Activated gamma-delta T cell (primary cell): ENCODE data around the gene CDH16.

Experiments
- DNase-seq: peaks from one replicate; lab custom pipeline; 2025; lab: John Stamatoyannopoulos, UW

CDH16 gene

DNA sequence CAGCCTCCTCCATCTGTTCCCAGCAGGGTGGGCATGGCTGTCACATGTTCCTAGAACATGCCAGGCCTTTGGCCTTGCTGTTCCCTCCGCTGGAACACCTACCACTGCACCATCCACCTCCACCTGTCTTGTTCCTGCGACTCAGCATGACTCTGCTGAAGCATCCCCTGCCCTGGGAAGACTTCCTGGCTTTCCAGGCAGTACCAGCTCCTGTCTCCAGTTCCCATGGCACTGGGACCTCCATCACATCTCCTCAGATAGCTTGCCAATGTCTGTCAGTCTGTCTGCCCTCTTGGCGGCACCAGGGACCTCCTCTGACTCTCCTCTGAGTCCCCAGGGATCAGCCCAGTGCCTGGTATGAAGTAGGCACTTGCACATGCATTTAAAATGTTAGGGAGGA is 22.7 kb downstream of the CDH16 start:
- DNase-seq = no peak

DNA sequence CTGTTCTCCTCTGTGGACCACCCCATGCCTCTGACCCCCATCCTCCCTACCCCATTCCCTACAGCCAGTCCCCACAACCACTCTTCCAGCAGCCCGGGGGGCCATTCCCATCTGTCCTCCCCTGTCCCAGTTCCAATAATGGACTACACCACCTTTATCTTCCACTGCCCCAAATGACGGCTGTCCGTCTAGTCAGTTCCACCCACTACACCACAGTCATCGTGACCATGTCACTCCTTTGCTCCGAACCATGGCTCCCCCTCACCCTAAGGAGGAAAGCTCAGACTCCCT is 23.1 kb downstream of the CDH16 start:
- no peak for DNase-seq

DNA sequence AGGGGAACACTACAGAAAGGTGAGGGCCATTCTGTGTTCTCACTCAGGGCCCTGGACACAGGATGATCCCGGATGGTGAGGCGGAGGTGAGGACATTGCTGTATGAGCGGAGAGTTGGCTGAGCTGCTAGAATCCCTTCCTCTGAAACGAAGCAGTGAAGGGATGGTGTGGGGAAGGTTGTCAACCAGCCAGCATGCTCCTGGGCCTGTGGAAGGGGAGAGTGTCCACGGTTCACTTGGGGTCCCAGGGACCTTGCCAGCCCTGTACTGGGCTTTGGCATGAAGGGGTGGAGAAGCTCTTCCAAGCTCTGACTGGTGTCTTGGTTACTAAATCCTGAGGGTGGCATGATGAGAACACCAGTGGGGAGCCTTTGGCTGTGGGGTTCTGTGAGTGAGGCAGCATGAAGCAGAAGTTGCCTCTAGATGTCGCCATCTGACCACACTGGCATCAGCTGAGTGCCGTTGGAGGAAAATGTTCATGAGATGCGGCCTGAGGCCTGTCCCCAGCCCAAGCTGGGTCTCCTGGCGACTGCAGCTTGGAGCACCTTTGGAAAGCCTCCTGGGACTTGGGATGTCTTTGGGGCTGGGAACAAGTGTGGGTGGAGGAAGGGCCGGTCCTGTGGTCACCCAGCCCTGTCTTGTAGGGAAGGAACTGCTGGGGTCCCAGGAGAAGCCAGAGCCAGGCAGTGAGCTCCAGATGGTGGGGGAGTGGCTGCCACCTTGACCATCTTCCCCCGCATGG is 23.6 kb downstream of the CDH16 start:
- no peak for DNase-seq

DNA sequence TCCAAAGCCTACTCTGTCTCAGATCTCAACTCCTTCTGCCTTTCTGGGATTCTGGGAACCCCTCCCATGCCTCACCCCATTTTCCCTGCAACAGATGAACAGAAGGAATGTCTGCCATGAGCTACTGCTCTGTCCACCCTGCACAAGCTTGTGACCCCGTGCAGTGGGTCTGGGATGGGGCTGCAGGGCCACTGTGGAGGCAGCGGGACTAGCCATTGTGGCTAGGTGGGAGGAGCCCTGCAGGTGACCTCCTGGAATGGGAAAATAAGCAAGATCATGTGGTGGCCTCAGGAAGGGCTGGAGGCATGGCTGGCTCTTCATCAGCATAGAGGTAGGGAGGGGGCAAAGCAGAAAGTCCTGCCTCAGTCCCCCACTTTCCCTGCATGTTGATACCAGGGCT is 24.6 kb downstream of the CDH16 start:
- no peak for DNase-seq

DNA sequence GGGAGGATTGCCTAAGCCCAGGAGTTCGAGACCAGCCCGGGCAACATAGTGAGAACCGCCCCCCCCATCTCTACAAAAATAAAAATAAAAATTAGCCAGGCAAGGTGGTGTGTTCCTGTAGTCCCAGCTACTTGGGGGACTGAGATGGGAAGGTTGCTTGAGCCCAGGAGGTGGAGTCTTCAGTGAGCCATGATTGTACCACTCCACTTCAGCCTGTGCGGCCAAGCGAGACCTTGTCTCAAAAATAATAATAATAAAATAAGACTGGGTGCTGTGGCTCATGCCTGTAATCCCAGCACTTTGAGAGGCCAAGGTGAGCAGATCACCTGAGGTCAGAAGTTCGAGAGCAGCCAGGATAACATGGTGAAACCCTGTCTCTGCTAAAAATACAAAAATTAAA is 26.9 kb downstream of the CDH16 start:
- DNase-seq = no peak

DNA sequence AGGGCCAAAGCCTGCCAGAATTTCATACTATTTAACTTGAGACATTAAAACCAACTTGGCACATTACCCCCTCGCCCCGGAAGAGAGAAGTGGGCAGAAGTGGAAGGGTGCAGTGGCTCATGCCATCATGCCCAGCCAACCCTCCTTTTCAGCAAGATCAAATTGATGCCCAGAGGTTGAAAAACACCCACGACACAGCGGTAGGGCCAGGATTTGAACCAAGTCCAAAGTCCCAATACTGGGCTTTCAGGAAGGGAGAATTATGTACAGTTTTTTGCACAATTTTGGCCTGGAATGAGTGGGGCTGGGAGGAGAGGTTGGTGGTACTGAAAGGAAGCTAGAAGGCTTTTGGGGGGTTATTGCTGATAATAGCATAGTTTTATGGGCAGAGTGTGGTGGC is 27.3 kb downstream of the CDH16 start:
- no peak for DNase-seq

DNA sequence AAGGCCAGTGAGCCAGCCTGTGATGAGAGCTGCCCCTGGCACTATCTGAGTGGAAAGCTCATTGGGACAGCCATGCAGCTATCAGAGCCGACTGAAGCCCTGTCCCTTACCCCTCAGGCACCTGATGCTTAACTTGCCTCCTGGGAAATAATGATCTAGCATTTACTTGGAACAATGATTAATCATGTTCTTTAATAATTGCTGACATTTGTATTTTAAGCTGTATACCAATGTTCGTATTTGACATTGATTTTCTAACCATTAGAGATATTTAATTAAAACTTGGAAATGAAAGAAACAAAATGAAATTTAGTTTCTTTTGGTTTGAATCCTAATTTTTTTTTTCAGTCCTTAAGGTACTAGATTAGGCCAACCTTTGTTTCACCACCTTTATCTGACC is 27.9 kb downstream of the CDH16 start:
- DNase-seq = no peak

DNA sequence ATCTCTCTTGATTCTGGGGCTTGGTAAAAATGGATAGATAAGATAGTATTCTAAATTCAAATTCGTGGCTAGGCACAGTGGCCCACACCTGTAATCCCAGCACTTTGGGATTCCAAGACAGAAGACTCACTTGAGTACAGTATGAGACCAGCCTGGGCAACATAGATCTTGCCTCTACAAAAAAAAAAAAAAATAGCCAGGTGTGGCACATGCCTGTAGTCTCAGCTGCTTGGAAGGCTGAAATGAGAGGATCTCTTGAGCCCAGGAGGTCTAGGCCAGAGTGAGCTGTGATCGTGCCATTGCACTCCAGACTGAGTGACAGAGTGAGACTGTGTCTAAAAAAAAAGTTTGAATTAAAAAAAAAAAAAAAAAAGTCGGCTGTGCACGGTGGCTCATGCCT is 29.1 kb downstream of the CDH16 start:
- DNase-seq = no peak

DNA sequence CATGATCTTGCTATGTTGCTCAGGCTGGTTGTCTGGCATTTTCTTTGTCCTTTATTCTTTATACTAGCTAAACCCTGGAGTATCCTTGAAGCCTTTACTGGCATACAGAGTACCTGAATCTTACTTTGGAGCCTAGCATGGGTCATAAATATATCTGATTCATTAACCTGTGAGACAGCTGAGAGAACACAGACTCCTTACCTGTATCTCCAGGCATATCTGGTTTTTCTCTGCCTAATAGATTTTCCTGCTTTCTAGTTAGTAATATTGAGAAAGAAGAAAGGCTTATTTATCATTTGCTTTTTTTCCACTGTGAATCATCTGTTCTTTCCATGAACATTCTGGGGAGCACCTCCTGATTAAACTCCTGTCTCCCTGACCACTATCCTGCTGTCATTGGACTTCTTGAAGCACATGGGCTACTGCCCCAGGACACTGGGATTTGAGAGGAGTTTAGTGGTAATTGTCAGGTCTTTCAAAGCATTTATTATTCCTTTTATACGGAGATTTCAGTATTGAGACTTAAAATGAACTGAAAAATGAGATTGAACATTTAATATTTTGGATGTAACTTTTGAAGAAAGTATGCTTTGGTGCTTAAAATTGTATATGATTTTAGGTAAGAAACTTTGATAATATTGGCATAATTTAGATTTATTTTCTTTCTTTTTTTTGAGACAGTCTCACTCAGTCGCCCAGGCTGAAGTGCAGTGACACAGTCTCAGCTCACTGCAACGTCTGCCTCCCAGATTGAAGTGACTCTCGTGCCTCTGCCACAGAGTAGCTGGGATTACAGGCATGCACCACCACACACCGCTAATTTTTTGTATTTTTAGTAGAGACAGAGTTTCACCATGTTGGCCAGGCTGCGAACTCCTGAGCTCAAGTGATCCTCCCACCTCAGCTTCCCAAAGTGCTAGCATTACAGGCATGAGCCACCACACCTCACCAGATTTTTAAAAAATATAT is 29.8 kb downstream of the CDH16 start:
- no peak for DNase-seq

DNA sequence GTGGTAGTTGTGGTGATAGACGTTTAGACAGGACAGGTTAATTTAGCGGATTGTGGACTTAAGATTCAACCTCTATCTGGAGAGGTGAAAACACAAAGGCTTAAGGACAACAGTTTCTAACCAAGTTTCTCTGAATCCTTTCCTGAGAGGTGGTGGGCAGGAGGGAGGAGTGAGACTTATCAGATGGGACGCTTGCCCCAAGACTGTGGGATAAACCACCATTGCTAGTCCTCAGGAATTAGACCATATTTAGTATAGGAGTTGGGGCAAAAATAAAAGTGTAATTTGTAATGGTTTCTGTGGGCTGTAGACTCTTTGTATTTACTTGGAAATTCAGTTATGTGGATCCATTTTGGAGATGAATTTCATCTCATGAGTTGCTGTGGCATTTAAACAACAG is 31.8 kb downstream of the CDH16 start:
- DNase-seq = no peak

DNA sequence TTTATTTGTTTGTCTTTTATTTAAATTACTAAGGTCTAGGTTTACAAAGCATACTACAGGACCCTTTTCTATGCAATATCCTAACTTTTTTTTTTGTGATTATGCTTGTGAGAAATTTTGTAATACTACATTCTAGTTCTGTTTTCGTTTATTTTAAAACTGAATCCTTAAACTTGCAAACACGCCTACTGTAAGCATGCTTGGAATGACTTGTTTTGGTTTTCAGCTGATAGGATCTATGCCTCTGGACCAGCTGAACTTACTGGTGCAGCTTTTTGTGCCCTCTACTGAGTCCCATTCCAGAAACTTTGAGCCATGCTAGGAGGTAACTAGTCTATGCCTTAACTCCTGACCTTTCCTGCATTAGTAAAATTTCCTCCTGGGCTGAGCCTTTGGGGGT is 32.4 kb downstream of the CDH16 start:
- DNase-seq = no peak

DNA sequence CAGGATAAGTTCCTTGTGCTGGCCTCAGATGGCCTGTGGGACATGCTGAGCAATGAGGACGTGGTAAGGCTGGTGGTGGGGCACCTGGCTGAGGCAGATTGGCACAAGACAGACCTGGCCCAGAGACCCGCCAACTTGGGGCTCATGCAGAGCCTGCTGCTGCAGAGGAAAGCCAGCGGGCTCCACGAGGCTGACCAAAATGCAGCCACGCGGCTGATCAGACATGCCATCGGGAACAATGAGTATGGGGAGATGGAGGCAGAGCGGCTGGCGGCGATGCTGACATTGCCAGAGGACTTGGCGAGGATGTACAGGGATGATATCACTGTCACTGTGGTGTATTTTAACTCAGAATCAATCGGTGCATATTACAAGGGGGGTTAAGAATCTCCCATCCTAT is 33.2 kb downstream of the CDH16 start:
- DNase-seq = no peak

DNA sequence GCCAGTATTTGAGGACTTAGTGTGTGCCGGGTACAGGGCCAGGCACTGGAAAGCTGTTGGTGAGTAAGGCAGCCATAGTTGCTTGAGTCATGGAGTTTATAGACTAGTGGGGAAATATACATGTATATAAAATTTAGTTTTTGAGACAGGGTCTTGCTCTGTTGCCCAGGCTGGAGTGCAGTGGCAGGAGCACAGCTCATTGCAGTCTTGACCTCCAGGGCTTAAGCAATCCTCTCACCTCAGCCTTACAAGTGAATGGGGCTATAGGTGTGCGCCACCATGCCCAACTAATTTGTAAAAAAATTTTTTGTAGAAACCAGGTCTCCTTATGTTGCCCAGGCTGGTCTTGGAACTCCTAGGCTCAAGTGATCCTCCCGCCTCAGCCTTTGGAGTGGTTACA is 36.0 kb downstream of the CDH16 start:
- DNase-seq = no peak

DNA sequence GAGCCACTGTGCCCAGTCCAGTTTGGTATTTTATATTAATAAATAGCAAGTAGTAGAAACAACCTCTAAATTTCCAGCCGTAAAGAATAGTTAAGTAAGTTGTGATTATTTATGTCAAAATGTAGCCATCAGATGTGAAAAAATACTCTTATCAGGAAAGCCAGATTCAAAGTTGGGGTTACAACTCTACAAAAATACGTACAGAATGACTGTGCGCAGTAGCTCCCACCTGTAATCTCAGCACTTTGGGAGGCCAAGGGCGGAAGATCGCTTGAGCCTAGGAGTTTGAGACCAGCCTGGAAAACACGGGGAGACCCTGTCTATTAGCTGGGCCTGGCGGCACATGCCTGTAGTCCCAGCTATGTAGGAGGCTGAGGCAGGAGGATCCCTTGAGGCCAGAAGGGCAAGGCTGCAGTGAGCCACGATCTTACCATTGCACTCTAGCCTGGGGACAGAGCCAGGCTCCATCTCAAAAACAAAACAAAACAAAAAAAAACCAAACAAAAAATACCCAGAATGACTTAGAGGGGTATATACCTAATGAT is 36.6 kb downstream of the CDH16 start:
- no peak for DNase-seq

DNA sequence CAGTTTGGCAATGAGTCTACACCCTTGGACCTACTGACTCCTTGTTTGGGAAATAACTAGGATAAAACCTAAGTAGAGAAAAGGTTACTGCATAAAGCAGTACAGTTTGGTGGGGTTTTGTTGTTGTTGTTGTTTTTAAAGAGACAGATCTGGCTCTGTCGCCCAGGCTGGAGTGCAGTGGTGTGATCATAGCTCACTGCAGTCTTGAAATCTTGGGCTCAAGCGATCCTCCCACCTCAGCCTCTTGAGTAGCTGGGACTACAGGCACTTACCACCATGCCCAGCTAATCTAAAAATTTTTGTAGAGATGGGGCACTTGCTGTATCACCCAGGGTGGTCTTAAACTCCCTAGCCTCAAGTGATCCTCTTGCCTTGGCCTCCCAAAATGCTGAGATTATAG is 37.1 kb downstream of the CDH16 start:
- no peak for DNase-seq

DNA sequence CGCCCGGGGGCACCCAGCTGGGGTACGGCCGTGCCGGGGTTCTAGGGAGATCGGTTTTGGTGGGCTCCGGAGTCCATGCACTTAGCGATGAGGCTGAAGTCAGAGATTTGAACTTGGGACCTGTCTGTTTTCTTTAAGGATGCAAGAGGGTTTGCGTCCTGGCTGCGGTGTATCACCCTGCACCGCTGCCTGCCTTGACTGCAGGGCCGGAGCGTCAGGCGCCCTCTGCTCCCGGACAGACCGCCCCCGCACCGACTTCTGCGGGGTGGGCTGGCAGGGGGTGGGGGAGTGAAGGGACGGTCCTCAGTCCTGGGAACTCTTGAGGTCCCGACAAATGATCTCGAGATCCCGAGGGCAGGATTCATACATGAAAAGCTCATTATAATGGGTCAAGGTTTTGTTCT is 37.7 kb downstream of the CDH16 start:
- no peak for DNase-seq

DNA sequence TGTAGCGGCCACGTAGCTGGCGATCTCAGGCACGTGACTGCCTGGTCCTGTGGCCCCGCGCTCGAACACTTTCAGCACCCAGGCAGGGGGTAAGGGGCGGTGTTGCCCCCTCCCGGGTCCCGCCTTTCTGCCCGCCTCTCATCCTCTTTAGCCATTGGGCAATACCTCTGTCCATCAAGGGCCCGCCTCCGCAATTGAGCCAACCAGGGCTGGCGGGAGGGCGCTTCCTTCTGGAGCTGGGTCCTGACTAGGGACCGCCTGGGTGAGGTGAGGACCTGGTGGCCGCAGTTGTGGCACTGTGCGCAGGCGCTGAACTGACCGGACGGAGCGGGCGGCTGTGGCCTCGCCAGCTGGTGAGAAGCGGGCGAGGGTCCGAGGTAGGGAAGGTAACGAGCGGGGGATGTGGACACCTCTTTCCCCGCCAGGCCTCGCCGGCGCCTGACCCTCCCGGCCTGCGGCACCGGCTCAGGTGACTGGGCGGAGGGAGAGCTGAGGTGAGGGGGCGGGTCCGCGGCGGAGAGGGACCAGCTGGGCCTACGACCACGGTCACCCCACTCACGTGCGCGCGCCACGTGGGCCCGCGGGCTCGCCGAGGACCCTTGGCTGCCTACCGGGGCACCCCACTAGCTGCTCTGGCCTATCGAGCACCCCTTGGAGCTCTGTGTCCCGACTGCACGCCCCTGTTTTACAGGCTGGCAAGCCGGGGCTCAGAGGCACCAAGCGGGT is 38.2 kb downstream of the CDH16 start, which contains the start of gene PDP2:
Gene PDP2, plus strand, starts transcription at position 228 of the 726 bp plus-strand sequence. CDS start 3,770 bp downstream, outside the sequence.
- DNase-seq = peak; percentile 64

DNA sequence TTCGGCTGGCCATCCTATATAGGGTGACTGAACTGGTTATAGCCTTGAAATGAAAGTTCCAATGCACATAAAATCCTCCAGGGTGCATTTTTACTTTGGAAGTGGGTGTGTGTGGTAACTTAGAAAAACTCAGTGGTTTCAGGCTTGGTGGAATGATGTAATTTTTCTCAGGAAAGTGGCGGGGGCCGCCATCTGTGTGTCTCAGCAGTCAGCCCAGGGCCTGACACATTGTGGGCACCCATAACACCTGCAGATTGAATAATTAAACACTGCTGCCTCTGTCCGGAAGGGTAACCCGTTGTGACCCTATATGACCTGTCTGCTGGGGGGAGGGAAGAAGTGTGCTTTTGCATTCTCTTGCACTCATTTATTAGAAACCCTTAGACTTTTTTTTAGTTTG is 40.6 kb downstream of the CDH16 start:
- DNase-seq = no peak

DNA sequence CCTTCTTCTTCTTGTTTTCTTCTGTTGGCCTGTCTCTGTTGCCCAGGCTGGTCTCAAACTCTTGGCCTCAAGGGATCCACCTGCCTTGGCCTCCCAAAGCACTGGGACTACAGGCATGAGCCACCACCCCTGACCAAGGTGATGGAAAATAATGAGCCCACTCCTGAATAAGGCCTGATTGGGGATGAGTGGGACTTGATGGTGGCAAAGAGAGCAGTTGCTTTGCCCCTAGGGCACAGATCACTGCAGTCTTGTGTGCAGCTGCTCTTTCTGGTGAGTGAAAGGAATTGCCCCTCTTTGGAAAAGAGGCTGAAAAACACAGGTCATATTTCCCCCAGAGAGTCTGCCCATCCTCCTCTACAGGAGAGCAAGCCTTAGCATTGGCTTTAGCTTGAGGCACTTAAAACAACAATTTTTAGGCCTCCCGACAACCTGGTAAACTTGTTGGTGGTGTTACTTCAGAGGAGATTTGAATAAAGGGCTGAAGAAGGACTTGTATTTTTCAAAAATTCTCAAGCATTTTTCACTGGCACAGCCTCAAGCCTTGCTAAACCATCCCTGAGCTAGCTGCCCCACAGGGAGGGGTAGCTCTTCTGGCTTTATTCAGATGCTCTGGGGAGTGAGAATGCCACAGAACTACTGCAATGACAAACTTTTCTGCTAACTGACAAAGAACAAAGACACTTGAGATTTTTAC is 44.5 kb downstream of the CDH16 start:
- no peak for DNase-seq

DNA sequence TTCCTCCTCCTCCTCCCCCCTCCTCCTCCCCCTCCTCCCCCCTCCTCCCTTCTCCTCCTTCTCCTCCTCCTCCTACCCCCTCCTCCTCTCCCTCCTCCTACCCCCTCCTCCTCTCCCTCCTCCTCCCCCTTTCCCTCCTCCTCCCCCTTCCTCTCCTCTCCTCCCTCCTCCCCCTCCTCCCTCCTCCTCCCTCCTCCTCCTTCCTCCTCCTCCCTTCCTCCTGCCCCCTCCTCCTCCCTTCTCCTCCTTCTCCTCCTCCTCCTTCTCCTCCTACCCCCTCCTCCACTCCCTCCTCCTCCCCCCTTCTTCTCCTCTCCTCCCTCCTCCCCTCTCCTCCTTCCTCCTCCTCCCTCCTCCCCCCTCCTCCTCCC is 45.0 kb downstream of the CDH16 start:
- no peak for DNase-seq

DNA sequence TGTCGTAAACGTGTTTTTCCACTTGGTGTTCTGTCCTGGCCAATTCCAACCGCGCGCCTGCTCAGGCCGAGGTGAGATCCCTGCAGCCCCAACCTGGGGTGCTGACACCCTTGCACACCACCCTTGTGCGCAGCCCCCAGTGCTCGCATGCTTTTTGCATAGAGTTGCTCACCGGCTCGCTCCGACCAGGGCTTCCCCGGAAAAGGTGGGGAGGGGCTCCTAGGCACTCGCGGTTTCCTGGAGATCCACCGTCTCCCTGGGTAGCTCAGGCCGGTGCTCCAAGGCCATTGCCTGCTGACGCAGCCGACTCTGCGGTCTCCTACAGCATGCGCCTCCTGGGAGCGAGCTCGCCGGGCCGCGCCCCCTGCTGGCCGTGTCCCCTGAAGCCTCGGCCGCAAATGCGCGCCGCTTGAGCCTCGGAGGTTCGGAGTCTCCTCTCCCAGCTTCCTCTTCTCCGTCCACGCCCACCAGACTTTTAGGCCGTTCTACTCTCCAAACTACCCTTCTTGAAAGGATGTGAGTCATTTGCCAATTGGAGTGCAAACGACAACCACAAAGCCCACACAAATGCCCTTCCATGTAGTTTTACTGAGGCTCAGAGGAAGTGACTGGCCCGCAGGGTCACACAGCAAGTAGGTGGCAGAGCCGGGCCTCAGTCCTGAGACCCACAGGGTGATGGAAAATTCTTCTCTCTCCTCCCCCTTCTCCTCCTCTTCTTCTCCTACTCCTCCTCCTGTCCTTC is 45.6 kb downstream of the CDH16 start:
- DNase-seq = peak; percentile 80
